ENCODE data around the gene FAM83F. TPM values are rescaled to one million over a fixed set of nuclear protein-coding genes. Genes with fewer than 3 reads are reported as not detected.

FAM83F gene
- total and polyA plus RNA-seq, 10 of the 15 experiments (the other 5 are each of a cell fraction or from before 2014, with no cell fraction given) = 0.01 to 0.05 (median 0.01) TPM; not detected in 7

- ChIA-PET RAD21 (ENCODE audit: unreplicated experiment) (no interaction called here), POLR2A (no interaction called here), CTCF (interaction anchor here (0.7 to 1.0 kb wide), 2 partner anchors 40 to 180 kb away, joined by 3 read pairs; no protein-coding TSS in a partner anchor), SMC1A (ENCODE audit: uncharacterized antibody, unreplicated experiment) (interaction anchor here (0.6 to 1.7 kb wide), 5 partner anchors 10 to 281 kb away, joined by 3 to 8 read pairs (median 4); no protein-coding TSS in a partner anchor)
- no peak for TF ChIP-seq POLR2A (IDR thresholded peaks at IDR 0.05; ENCODE audit: low read depth, low read length)
- TF ChIP-seq HDGF (IDR thresholded peaks at IDR 0.05) = no peak
- no peak for TF ChIP-seq BMI1 (IDR thresholded peaks at IDR 0.05; ENCODE audit: borderline replicate concordance)
- TF ChIP-seq ZNF274 (IDR thresholded peaks at IDR 0.05; ENCODE audit: insufficient read depth, insufficient read length) = no peak
- TF ChIP-seq YBX1 (IDR thresholded peaks at IDR 0.05) = no peak
- no peak for TF ChIP-seq RAD51 (IDR thresholded peaks at IDR 0.05)
- no peak for TF ChIP-seq CBX5 (IDR thresholded peaks at IDR 0.05; ENCODE audit: low read depth)
- TF ChIP-seq HSF1 (IDR thresholded peaks at IDR 0.05; ENCODE audit: low read depth, low read length) = no peak
- TF ChIP-seq CBFB (IDR thresholded peaks at IDR 0.05; ENCODE audit: low read depth) = no peak
- TF ChIP-seq JUND (IDR thresholded peaks at IDR 0.05; ENCODE audit: low read depth, low read length) = no peak
- no peak for TF ChIP-seq KDM1A (IDR thresholded peaks at IDR 0.05; ENCODE audit: borderline replicate concordance)
- TF ChIP-seq IKZF2 (IDR thresholded peaks at IDR 0.05) = no peak
- TF ChIP-seq, protein P1, sequence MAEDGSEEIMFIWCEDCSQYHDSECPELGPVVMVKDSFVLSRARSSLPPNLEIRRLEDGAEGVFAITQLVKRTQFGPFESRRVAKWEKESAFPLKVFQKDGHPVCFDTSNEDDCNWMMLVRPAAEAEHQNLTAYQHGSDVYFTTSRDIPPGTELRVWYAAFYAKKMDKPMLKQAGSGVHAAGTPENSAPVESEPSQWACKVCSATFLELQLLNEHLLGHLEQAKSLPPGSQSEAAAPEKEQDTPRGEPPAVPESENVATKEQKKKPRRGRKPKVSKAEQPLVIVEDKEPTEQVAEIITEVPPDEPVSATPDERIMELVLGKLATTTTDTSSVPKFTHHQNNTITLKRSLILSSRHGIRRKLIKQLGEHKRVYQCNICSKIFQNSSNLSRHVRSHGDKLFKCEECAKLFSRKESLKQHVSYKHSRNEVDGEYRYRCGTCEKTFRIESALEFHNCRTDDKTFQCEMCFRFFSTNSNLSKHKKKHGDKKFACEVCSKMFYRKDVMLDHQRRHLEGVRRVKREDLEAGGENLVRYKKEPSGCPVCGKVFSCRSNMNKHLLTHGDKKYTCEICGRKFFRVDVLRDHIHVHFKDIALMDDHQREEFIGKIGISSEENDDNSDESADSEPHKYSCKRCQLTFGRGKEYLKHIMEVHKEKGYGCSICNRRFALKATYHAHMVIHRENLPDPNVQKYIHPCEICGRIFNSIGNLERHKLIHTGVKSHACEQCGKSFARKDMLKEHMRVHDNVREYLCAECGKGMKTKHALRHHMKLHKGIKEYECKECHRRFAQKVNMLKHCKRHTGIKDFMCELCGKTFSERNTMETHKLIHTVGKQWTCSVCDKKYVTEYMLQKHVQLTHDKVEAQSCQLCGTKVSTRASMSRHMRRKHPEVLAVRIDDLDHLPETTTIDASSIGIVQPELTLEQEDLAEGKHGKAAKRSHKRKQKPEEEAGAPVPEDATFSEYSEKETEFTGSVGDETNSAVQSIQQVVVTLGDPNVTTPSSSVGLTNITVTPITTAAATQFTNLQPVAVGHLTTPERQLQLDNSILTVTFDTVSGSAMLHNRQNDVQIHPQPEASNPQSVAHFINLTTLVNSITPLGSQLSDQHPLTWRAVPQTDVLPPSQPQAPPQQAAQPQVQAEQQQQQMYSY (CRISPR knock-in tag; IDR thresholded peaks at IDR 0.05) = no peak
- TF ChIP-seq, protein P2, sequence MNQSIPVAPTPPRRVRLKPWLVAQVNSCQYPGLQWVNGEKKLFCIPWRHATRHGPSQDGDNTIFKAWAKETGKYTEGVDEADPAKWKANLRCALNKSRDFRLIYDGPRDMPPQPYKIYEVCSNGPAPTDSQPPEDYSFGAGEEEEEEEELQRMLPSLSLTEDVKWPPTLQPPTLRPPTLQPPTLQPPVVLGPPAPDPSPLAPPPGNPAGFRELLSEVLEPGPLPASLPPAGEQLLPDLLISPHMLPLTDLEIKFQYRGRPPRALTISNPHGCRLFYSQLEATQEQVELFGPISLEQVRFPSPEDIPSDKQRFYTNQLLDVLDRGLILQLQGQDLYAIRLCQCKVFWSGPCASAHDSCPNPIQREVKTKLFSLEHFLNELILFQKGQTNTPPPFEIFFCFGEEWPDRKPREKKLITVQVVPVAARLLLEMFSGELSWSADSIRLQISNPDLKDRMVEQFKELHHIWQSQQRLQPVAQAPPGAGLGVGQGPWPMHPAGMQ (IDR thresholded peaks at IDR 0.05; ENCODE audit: borderline replicate concordance) = no peak
- no peak for TF ChIP-seq HDAC6 (IDR thresholded peaks at IDR 0.05; ENCODE audit: unreplicated experiment)
- TF ChIP-seq KAT2A (conservative IDR thresholded peaks at IDR 0.05; ENCODE audit: control insufficient read depth, low read depth, low read length) = no peak
- no peak for TF ChIP-seq ELK1 (IDR thresholded peaks at IDR 0.05; ENCODE audit: low read depth, low read length)
- no peak for TF ChIP-seq ZNF217 (IDR thresholded peaks at IDR 0.05)
- TF ChIP-seq ZNF24 (IDR thresholded peaks at IDR 0.05) = no peak
- no peak overlapping the region for H3K27ac ChIP-seq (ENCODE audit: control insufficient read depth, insufficient read depth)
- H3K36me3 ChIP-seq (ENCODE audit: control insufficient read depth in 2 of 2, insufficient read depth in 2 of 2, low read length in 1 of 2) = peaks cover 5 to 38% of the 10 kb centered on the region in 2 experiments
- H2AFZ ChIP-seq (ENCODE audit: control insufficient read depth, low read depth, low read length) = no peak overlapping the region
- no peaks in the 10 kb centered on the region; the same call in 2 of the 3 replicates for H3K9me3 ChIP-seq (replicated peaks; ENCODE audit: control insufficient read depth, insufficient read depth, low read length)
- in situ Hi-C loops (cut with MboI) = no loop called here
- no peak for DNase-seq (ENCODE audit: low read depth, low spot score)
- no peak for FAIRE-seq
- WGBS (ENCODE audit: insufficient coverage, insufficient replicate concordance, low lambda C conversion rate, missing lambda C conversion rate) = 100% methylated on average over 2 of the region's 2 CpGs
- H4K20me1 ChIP-seq (ENCODE audit: control insufficient read depth, insufficient read depth) = peaks cover 1% of the 10 kb centered on the region
- H3K27me3 ChIP-seq (replicated peaks in 1 of 2; ENCODE audit: control insufficient read depth in 2 of 2, insufficient read depth in 2 of 2, low read length in 1 of 2) = no peaks in the 10 kb centered on the region
- H3K4me2 ChIP-seq (ENCODE audit: control insufficient read depth, insufficient read depth) = no peak overlapping the region
- H3K4me1 ChIP-seq (ENCODE audit: control insufficient read depth, insufficient read depth, low read length) = peaks cover 58% of the 10 kb centered on the region
- BruUV-seq (replicated peaks) = no TSS peak
- no peak for ATAC-seq
- H3K79me2 ChIP-seq (ENCODE audit: control insufficient read depth, insufficient read depth, low read length) = peaks cover 2% of the 10 kb centered on the region
- no peak overlapping the region for H3K4me3 ChIP-seq
- no peak overlapping the region for H3K9ac ChIP-seq (ENCODE audit: control insufficient read depth, insufficient read depth, low read length)
- intact Hi-C loops (cut with micrococcal nuclease; ENCODE audit: unreplicated experiment) = no loop called here
Observed at GRCh38 chr22:39953101-39953500, 41.7 kb upstream of the FAM83F start.

Data from GM12878 (cell line).